ENCODE measurements around the gene AKT1. TPM values are rescaled to one million over a fixed set of nuclear protein-coding genes. Genes with fewer than 3 reads are reported as not detected.

The AKT1 gene
- total RNA-seq, 1 donor from 2014 or later: 133 TPM

DNA sequence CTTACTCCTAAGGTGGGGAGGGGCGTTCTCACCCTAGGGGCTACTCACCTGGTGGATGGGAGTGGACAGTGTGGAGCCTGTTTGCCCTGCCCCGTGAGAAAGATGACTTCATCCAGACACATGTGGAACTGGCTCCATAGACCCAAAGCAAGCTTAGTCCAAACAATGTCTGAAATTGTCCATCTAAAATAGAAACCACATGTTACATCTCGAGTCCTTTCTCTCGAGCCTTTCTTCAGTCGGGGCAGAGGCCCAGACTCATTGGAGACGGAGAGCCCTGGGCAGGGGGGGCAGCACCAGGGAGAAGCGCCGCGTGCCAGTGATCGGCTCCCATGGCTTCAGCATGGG, 38.3 kb downstream of the AKT1 start:
- intact Hi-C loops (cut with micrococcal nuclease): loop anchor here (10.0 kb wide), 1 partner anchor 1812 kb away; no protein-coding TSS in a partner anchor

DNA sequence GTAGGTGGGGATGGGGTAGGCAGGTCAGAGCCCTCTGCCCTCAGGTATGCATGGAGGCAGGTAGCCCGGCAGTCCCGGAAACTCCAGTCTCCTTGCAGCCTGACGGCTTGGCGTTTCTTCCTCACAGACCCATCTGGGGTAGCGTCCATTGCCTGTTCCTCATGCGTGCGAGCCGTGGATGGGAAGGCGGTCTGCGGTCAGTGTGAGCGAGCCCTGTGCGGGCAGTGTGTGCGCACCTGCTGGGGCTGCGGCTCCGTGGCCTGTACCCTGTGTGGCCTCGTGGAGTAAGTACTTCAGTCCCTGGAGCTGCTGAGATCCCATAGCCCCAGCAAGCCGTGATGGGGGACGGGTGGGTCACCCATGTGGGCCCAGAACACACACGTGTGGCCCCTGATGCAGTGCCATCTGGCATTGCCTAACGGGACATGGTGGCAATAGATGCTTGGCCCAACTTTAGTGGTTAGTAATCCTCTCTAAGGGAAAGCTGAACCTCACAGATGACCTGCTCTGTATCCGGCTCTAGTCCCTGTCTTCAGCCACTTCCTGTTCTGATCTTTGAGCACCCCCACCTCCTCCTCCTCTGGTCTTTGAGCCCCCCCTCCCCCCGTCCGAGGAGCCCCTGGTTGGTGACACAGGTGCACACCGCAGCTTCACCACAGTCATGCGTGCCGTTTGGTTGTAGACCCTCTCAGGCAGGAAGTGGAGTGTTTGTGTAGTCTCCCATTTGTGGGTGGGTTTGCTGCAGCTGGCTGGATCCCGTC, 38.9 kb downstream of the AKT1 start:
- intact Hi-C loops (cut with micrococcal nuclease): loop anchor here (10.0 kb wide), 1 partner anchor 1812 kb away; no protein-coding TSS in a partner anchor

DNA sequence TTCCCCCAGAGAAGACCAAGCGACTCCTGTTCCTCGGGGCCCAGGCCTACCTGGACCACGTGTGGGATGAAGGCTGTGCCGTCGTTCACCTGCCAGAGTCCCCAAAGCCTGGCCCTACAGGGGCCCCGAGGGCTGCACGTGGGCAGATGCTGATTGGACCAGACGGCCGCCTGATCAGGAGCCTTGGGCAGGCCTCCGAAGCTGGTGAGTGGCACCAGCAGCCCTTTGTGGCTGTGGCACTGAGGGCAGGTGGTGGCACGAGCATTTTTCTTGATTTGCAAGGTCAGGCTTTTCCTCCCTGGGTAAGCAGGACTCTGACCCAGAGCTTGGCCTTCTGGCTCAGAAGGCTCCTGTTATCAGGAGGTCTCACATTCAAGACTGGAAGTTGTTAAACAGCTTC, 39.9 kb downstream of the AKT1 start:
- intact Hi-C loops (cut with micrococcal nuclease): loop anchor here (10.0 kb wide), 1 partner anchor 1811 kb away; no protein-coding TSS in a partner anchor

DNA sequence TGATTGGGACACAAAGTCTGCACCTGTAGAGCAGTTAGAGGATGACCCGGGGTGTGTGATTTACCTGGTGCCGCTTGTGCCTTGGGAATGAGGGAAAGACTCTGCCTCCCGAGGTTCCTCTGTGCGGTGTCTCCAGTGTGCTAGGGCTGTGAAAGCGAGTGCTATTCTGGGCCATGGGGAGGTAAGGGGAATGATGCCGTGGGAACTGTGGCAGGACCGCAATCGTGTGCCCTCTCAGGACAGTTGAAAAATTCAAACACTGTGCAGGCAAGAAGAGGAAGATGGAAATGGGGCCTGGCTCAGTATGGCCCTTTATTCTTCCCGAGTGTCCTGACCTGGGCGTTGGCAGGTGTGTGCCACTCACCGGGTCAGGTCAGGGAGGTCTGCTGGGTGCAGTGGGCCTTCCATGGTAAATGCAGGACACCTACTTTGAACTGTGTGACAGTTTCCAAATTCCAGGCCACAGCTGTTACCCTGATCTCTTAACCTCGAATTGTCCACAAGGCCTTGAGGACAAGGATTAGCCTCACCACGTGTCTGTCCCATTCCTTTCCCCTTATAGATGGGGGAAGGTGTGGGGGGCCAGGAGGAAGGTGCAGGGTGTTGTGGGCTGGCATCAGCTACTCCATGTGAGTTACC, 41.2 kb downstream of the AKT1 start:
- intact Hi-C loops (cut with micrococcal nuclease): loop anchor here (10.0 kb wide), 1 partner anchor 1810 kb away; no protein-coding TSS in a partner anchor

DNA sequence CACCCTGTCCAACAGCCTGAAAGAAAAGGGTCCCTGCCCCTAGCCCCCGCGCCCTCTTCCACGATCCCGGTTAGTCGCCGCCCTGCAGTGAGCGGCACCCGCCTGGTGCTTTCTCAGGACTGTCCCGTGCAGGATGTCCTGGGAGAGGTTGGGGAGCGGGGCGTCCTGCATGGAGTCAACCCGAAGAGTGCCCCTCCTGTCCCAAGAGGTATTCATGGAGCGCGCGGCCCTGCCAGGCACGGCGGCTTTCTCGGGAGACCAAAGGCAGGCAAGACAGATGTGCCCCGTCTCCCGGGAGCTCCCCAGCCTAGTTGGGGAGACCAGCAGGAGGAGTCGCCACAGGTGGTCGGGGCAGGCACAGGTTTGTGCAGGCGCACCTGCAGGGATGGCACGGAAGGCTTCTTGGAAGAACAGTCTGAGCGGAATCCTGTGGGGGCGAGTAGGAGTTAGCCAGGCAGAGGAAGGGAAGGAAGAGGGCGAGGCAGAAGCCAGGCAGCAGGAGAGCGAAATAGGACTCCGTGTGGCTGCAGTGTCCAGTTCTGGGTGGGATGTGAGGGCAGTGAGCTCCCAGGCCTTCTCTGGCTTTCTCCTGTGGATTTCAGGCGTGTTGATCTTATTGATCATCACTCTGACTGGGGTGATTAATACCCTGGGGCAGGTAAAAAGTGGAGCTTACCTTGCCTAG, 41.9 kb downstream of the AKT1 start:
- intact Hi-C loops (cut with micrococcal nuclease): loop anchor here (2.0 to 10.0 kb wide), 3 partner anchors 65 to 1809 kb away; partner anchors contain the start of gene INF2

DNA sequence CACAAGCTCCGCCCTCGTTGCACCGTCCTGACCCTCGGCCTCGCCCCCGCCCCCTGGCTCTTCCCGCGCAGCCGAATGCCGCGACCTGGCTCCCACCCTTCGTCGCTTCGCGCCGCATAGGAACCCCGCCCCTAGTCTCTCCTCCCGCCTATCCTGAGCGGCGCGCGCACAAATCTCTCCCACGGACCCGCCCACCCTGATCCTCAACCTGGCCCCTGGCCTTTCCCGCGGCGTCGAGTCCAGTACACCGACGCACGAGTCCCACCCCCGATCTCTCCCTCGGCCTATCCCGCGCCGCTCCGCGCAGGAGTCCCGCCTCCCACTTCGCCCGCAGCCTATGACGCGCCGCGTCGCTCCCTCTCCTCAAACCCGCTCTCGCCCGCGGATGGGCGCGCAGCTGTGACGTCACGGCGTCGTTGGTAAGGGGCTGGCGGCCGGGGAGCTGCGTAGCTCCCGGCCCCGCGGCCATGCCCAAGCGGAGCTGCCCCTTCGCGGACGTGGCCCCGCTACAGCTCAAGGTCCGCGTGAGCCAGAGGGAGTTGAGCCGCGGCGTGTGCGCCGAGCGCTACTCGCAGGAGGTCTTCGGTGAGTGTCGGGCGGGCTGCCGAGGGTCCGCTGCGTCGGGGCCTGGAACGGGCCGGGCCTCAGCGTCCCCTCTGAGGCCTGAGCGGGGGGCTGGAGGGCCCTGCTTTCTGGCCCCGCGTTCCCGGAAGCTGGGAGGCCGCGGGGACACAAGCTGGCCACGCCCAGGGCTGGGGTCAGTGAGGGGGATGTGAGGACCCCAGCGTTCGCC, 42.6 kb downstream of the AKT1 start, which contains the start of gene SIVA1:
Gene SIVA1 (plus strand): TSS at position 413 of the 793 bp plus-strand sequence. CDS start 55 bp downstream, at position 468.
- intact Hi-C loops (cut with micrococcal nuclease): loop anchor here (1.0 to 10.0 kb wide), 17 partner anchors 15 to 1808 kb away; partner anchors contain the start of genes ADSS1, AKT1, BRF1 and CDCA4

DNA sequence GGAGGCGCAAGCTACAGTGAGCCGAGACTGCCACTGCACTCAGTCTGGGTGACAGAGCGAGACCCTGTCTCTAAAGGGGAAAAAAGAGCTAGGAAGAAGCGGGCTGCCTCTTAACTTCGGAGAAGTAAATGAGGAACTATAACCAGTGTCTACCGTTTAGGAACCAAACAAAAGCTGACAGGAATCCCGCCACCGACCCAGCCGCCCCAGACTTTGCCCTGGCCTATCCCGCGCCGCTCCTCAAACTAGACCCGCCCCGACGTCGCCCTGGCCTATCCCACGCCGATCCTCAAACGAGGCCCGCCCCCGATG, 43.2 kb downstream of the AKT1 start:
- intact Hi-C loops (cut with micrococcal nuclease): loop anchor here (1.0 to 10.0 kb wide), 17 partner anchors 16 to 1808 kb away; partner anchors contain the start of genes ADSS1, AKT1, BRF1 and CDCA4

DNA sequence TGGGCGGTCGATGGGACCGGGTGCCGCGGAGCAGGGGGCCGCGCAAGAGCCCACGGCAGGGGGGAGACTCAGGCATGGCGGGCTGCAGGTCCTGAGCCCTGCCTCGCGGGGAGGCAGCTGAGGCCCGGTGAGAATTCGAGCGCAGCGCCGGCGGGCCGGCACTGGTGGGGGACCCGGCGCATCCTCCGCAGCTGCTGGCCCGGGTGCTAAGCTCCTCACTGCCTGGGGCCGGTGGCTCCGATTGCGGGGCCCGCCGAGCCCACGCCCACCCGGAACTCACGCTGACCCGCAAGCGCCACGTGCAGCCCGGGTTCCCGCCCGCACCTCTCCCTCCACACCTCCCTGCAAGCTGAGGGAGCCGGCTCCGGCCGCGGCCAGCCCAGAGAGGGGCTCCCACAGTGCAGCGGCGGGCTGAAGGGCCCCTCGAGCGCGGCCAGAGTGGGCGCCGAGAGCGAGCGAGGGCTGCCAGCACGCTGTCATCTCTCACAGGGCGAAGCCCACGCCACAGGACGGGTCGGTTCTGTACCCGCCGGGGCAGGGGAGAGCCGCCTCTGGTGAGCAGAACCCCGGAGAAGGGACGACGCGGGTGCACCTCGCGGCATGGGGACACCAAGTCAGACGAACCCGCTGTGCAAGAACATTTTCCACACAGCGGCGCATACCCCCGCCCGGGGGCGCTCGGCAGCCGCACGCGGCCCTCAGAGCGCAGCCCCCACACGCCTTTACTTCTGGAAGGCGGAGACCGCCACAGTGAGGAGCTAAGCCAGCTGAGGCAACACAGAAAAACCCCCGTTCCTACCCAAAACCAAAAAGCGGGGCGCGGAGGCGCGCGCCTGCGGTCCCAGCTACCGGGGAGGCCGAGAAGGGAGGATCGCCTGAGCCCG, 43.8 kb downstream of the AKT1 start:
- intact Hi-C loops (cut with micrococcal nuclease): loop anchor here (1.0 to 10.0 kb wide), 17 partner anchors 17 to 1807 kb away; partner anchors contain the start of genes ADSS1, AKT1, BRF1 and CDCA4

DNA sequence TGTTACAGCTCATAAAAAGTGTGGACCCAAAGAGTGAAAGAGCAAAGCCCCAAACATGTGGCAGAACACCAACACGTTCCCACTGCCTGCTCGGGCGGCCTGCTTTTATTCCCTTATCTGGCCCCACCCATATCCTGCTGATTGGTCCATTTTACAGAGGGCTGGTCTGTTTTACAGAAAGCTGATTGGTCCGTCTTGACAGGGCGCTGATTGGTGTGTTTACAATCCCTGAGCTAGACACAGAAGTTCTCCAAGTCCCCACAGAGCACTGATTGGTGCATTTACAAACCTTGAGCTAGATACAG, 44.8 kb downstream of the AKT1 start:
- intact Hi-C loops (cut with micrococcal nuclease): loop anchor here (10.0 kb wide), 1 partner anchor 1806 kb away; no protein-coding TSS in a partner anchor

DNA sequence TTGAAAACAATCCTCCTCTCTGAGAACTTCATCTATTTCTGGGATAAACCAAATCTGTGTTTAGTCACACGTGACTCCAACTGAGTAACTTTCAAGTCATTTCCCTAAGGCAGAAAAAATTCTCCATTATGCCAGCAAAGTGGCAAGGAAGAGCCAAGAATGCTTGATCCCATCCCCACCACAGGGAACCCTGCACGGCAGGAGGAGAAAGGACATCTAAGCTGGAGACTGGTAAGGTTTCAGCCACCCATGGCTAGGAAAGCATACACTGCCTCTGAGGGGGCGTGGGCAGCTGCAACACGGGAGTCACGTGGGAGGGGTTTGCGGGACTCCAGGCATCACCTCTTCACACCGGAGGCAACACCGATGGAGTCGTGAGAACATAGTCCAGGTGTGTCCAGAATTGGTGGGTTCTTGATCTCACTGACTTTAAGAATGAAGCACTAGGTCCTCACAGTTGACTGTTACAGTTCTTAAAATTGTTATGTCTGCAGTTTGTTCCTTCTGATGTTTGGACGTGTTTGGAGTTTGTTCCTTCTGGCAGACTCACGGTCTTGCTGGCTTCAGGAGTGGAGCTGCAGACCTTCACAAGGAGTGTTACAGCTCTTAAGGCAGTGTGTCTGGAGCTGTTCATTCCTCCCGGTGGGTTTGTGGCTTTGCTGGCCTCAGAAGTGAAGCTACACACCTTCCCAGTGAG, 45.3 kb downstream of the AKT1 start:
- intact Hi-C loops (cut with micrococcal nuclease): loop anchor here (10.0 kb wide), 1 partner anchor 1805 kb away; no protein-coding TSS in a partner anchor

DNA sequence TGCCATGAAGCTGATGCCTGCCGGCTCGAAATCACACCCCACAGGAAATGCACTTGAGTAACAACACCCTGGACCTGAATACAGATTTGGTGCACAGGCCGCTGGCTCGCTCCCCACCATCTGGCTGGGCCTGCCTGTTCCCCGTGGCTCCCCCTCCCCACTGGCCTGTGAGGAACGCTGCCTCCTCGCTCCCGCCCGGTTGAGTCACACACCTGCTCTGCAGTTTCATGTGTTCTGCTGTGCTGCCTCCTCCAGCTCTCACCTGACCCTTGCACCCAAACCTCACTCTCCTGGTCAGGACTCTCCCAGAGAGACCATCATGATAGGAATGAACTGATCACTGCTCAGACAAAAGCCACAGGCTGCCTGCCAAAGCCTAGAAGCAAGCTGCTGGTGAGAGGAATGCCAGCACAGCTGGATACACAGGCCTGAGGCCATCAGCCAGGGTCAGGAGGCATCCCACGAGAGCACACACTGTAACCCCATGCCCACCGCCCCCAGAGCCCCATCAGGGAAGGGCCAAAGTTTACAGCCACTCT, 46.4 kb downstream of the AKT1 start:
- intact Hi-C loops (cut with micrococcal nuclease): no loop called here

DNA sequence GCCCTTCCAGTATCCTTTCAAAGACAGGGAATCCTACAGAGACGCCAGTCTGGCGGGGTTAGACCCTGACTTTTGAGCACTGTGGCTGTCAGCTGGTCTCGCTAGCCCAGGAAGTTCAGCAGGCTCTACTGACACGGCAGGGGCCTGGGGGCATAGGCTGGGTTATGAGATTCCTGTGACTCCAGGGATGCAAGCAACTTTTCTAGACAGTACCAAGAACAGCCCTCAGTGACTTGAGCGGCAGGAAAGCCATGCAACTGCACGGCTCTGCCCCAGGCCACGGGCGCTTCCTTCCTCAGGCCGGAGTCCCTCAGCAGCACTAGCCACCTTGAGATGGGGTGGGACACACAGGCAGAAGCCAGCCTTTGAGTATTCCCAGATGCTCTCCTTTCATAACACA, 47.7 kb downstream of the AKT1 start:
- intact Hi-C loops (cut with micrococcal nuclease): no loop called here

DNA sequence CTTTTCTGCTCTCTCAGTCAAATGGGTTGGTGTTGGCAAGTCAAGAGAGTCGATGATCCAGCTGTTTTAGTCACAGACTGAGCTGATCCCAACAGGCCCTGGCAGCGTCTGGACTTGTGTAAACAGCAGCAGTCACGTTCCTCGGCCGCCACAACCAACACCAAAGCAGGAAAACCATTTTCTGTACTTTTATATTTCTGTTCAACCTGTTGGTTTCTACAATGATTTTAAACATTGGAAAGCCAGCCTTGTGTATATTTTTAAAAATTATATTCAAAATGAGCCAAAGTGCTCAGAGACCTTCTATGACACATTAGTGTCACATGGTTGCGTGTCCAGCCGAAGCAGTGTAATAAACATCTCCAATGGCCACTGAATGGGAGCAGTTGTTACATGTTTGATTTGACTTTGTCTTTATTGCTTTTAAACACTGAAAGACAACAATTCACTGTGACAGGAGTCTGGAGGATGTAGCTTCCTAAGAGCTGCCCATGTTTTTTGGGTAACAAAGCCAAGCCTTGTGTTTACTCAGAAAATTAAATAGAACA, 48.5 kb downstream of the AKT1 start:
- intact Hi-C loops (cut with micrococcal nuclease): no loop called here

DNA sequence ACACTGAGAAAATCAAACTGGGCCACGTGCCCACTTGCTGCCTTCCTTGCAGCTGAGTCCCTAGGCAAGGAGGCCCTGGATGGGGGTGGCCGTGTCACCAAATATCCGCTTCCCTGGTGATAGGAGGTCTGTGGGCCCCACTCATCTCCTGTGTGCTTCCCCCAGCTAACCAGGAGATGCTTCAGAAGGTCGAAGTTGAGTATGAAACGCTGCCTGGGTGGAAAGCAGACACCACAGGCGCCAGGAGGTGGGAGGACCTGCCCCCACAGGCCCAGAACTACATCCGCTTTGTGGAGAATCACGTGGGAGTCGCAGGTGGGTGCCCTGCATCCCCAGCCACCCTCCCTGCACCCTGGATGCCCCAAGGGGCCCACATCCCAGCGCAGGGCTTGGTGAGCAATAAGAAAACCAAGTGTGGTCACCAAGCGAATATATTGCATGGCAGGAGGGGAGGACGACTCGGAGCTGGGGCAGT, 49.4 kb downstream of the AKT1 start:
- intact Hi-C loops (cut with micrococcal nuclease): no loop called here

DNA sequence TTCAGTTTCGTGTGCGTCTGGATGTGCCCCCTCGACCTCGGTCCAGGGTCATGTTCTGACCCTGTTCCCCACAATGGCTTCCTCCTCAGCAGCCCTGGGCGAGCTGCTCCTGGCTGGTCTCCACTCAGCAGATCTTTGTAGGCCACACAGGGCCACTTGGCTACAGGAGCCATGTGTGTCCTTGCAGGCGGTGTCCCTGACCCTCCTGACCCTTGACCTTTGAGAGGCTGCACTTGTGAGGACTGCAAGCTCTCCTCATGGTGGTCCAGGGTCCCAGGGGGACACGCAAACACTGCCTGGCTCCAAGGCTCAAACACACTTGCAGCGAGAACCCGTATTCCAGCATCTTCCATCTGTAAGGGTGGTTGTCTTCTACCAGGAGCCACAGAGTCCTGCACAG, 50.1 kb downstream of the AKT1 start:
- intact Hi-C loops (cut with micrococcal nuclease): no loop called here

DNA sequence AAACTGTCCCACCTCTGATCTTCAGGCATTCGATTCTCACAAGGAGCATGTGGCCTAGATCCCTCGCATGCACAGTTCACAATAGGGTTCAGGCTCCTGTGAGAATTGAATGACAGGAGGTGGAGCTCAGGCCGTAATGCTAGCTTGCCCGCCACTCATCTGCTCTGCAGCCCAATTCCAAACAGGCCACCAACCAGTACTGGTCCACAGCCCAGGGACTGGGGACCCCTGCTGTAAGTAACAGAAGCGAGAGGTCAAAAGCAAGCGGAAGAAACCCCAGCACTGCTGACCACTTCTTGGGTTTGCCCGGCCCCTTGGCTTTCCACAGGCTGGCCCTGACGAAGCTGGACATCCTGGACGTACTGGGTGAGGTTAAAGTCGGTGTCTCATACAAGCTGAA, 51.1 kb downstream of the AKT1 start:
- intact Hi-C loops (cut with micrococcal nuclease): no loop called here

DNA sequence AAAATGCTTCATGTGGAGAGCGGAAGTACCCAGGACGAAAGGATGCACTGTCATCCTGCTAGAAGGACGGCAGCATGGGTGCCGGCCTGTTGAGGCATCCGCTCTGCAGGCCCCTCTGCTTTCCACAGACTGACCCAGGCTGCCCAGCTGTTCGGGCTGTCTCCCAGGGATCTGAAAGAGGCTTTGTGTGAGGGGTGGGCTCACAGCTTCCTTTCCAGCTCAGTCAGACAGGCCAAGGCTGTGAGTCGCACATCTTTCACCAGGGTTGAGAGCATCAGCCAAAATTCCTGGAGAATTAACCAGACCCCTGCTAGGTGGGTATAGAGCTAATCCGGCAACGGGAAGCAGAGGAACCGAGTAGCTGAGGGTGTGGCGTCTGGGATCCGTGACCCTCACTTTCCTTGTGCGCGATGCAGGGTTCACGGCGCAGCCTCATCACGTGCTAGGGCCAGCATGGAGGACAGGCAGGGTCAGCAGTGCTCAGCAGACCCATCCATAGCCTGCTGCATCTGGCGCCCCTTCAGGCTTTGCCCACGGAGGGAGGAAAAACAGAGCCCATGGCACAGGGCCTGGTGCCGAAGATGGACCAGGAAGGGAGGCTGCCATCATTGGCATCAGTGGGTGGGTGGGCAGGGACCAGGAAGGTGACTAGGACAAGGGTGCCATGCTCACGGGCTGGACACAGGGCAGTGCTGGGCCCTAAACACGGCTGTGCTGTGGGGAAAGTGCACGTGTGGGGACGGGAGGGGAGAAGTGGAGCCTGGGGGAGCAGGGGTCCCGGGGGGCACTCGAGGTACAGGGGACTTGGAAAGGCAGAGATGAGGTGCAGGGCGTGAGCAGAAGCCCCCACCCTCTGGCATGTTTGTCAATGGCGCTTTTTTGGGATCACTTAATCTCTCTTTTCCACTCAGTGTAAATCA, 51.8 kb downstream of the AKT1 start:
- intact Hi-C loops (cut with micrococcal nuclease): no loop called here

Data from T-helper 1 cell treated with Interleukin-12 subunit alpha and Interleukin-12 subunit beta and Interleukin-4 antibody, amounts not matched to agents 30 ng/mL and 1 ng/mL, for 36 hours (primary cell).